ENCODE data around the gene TRMT11. TPM values are rescaled to one million over a fixed set of nuclear protein-coding genes. Genes with fewer than 3 reads are reported as not detected.

The TRMT11 gene
- total and polyA plus RNA-seq, 9 of the 15 experiments (the other 6 are each of a cell fraction or from before 2014, with no cell fraction given), result 38.8 to 88.0 (median 59.8) TPM

- peak in 1 of 2 experiments; percentile 80; a peak in 1 of 4 replicates for TF ChIP-seq UBTF (IDR thresholded peaks at IDR 0.05; ENCODE audit: borderline replicate concordance in 1 of 2, low read depth in 2 of 2, low read length in 2 of 2)
- TF ChIP-seq, protein P1, sequence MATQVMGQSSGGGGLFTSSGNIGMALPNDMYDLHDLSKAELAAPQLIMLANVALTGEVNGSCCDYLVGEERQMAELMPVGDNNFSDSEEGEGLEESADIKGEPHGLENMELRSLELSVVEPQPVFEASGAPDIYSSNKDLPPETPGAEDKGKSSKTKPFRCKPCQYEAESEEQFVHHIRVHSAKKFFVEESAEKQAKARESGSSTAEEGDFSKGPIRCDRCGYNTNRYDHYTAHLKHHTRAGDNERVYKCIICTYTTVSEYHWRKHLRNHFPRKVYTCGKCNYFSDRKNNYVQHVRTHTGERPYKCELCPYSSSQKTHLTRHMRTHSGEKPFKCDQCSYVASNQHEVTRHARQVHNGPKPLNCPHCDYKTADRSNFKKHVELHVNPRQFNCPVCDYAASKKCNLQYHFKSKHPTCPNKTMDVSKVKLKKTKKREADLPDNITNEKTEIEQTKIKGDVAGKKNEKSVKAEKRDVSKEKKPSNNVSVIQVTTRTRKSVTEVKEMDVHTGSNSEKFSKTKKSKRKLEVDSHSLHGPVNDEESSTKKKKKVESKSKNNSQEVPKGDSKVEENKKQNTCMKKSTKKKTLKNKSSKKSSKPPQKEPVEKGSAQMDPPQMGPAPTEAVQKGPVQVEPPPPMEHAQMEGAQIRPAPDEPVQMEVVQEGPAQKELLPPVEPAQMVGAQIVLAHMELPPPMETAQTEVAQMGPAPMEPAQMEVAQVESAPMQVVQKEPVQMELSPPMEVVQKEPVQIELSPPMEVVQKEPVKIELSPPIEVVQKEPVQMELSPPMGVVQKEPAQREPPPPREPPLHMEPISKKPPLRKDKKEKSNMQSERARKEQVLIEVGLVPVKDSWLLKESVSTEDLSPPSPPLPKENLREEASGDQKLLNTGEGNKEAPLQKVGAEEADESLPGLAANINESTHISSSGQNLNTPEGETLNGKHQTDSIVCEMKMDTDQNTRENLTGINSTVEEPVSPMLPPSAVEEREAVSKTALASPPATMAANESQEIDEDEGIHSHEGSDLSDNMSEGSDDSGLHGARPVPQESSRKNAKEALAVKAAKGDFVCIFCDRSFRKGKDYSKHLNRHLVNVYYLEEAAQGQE (IDR thresholded peaks at IDR 0.05; ENCODE audit: borderline replicate concordance), result no peak
- TF ChIP-seq, protein P1 (CRISPR knock-in tag; IDR thresholded peaks at IDR 0.05; ENCODE audit: low read depth), result no peak
- TF ChIP-seq RFX7 (CRISPR knock-in tag; IDR thresholded peaks at IDR 0.05), result no peak
- no peak for TF ChIP-seq JUN (IDR thresholded peaks at IDR 0.05; ENCODE audit: borderline replicate concordance, low read depth, low read length)
- no peak for TF ChIP-seq JUN (CRISPR knock-in tag; IDR thresholded peaks at IDR 0.05; ENCODE audit: borderline replicate concordance)
- no peak for TF ChIP-seq ZSCAN32 (CRISPR knock-in tag; IDR thresholded peaks at IDR 0.05)
- TF ChIP-seq ESRRA (IDR thresholded peaks at IDR 0.05; ENCODE audit: borderline replicate concordance, low read depth), result peak; percentile 30; the same call in 1 of the 2 replicates
- TF ChIP-seq THRAP3 (IDR thresholded peaks at IDR 0.05; ENCODE audit: borderline replicate concordance), result no peak
- TF ChIP-seq ADNP (tag; IDR thresholded peaks at IDR 0.05), result no peak
- peak; percentile 79 for TF ChIP-seq ARID1B (IDR thresholded peaks at IDR 0.05)
- no peak for TF ChIP-seq CCNT2 (IDR thresholded peaks at IDR 0.05; ENCODE audit: borderline replicate concordance, extremely low read depth, insufficient read length, low read depth, low read length)
- TF ChIP-seq RBBP5 (IDR thresholded peaks at IDR 0.05; ENCODE audit: borderline replicate concordance, insufficient read depth, low read length, poor library complexity, severe bottlenecking), result no peak
- no peak for TF ChIP-seq RUNX1 (IDR thresholded peaks at IDR 0.05; ENCODE audit: low read depth)
- TF ChIP-seq EP300 (IDR thresholded peaks at IDR 0.05; ENCODE audit: low read length), result 0 out of 2 replicates have a peak, but pooled peaks have one; percentile 43
- TF ChIP-seq ZNF140 (CRISPR knock-in tag; IDR thresholded peaks at IDR 0.05), result no peak
- no peak for TF ChIP-seq ASH1L (IDR thresholded peaks at IDR 0.05; ENCODE audit: borderline replicate concordance, low read depth, partially characterized antibody)
These were observed 70.1 kb downstream of the TRMT11 start (continued) for GRCh38 chr6:126056355-126057004.

All from K562 (cell line).